SK-N-SH (cell line): ENCODE data around the gene CCDC149.

Source experiments
- POLR2AphosphoS5 ChIP-seq: IDR thresholded peaks from 2 replicates; pipeline ENCODE4 v1.6.1; 2012; ENCODE audit warnings: low read depth, low read length
- RFX5 ChIP-seq: IDR thresholded peaks from 2 replicates; pipeline ENCODE4 v1.6.1; 2012; ENCODE audit warnings: mild to moderate bottlenecking, improper control_type of control experiment, low read length
- RXRA ChIP-seq: IDR thresholded peaks from 2 replicates; pipeline ENCODE4 v1.4.0; 2012; ENCODE audit warnings: low read depth, mild to moderate bottlenecking, borderline replicate concordance
- TF ChIP-seq, protein P1 (sequence below): IDR thresholded peaks from 2 replicates; pipeline ENCODE4 v1.4.0; 2012; ENCODE audit warnings: low read depth, borderline replicate concordance
- TF ChIP-seq, protein P2 (sequence below): fragments of 200-600 bp; sonication (generic); IDR thresholded peaks from 2 replicates; pipeline ENCODE4 v1.6.1; 2017; ENCODE audit warnings: antibody characterized with exemption, mild to moderate bottlenecking, moderate library complexity

DNA sequence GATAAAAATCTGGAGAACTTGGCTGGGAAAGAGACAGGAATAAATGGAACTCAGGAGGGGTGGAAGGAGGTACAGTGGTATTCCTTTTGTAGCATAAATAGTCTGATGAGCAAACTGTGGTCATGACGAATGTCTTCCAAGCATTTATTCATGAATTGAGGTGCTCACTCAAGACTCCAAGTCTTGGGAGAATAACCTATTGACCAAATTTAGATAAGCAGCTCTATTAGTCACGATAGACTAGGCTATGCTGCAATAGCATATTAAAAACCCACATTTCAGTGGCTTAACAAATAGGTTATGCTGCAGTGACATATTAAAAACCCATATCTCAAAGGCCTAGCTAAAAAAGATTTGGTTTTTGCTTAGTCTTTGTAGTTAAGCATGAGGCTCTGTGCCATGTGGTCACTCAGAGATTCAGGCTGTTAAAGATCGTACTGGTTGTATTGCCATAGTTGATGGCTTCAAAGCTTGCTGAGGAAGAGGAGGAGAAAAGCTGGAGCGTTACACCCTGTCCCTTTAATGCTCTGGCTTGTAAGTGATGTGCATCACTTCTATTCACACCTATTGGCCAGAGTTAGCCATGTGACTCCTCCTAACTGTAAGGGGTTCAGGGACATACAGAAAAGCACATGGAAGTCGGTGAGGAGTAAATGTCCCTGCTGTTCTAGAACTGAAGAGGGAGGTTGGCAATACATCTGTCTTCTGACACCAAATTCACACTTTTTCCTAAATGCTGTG lies 24.5 kb upstream of the CCDC149 start:
- TF ChIP-seq POLR2AphosphoS5 (no peak), RFX5 (no peak), RXRA (no peak)
- TF ChIP-seq, protein P1, sequence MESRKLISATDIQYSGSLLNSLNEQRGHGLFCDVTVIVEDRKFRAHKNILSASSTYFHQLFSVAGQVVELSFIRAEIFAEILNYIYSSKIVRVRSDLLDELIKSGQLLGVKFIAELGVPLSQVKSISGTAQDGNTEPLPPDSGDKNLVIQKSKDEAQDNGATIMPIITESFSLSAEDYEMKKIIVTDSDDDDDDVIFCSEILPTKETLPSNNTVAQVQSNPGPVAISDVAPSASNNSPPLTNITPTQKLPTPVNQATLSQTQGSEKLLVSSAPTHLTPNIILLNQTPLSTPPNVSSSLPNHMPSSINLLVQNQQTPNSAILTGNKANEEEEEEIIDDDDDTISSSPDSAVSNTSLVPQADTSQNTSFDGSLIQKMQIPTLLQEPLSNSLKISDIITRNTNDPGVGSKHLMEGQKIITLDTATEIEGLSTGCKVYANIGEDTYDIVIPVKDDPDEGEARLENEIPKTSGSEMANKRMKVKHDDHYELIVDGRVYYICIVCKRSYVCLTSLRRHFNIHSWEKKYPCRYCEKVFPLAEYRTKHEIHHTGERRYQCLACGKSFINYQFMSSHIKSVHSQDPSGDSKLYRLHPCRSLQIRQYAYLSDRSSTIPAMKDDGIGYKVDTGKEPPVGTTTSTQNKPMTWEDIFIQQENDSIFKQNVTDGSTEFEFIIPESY = no peak
- TF ChIP-seq, protein P2, sequence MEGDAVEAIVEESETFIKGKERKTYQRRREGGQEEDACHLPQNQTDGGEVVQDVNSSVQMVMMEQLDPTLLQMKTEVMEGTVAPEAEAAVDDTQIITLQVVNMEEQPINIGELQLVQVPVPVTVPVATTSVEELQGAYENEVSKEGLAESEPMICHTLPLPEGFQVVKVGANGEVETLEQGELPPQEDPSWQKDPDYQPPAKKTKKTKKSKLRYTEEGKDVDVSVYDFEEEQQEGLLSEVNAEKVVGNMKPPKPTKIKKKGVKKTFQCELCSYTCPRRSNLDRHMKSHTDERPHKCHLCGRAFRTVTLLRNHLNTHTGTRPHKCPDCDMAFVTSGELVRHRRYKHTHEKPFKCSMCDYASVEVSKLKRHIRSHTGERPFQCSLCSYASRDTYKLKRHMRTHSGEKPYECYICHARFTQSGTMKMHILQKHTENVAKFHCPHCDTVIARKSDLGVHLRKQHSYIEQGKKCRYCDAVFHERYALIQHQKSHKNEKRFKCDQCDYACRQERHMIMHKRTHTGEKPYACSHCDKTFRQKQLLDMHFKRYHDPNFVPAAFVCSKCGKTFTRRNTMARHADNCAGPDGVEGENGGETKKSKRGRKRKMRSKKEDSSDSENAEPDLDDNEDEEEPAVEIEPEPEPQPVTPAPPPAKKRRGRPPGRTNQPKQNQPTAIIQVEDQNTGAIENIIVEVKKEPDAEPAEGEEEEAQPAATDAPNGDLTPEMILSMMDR = no peak
